NCI-H82 treated with DMSO at 0.1 percent for 48 hours (cell line): ENCODE measurements around the gene TNFAIP3.

Experiments used
- DNase-seq: peaks from one replicate; lab custom pipeline; 2025; ENCODE audit not compliant: unreplicated experiment; lab: John Stamatoyannopoulos, UW

The TNFAIP3 gene

DNA sequence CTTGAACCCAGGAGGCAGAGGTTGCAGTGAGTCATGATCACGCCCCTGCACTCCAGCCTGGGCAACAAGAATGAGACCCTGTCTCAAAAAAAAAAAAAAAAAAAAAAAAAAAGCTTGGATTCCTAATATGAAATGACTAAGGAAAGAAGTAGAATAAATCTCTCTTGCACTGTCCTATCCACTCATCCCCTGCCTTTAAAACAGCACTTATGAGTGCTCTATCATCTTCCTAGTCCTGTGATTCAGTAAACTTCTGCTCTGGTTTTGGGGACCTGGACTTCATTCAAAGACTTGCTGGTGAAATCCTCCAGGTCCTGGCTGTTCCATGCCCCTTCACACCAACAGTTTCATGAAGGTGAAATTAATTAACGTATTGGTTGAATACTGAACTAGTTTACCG, 29.6 kb downstream of the TNFAIP3 start:
- no peak for DNase-seq

DNA sequence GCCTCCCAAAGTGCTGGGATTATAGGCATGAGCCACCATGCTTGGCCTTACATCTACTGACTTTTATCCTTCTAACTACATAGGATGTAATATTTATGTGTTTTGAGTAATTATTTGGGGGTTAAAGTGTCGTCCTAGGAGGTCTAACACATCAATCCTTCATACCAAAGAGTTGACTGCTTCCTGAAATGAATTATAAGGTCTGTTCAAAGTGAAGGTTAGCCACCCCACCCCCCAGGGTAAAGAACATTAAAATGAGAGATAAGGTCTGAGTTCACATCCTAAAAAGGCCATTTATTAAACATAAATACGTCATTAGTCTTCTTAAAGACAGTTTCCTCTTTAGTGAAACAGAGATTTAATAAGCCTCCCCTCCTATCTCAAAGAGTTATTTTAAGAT, 33.8 kb downstream of the TNFAIP3 start:
- no peak for DNase-seq

DNA sequence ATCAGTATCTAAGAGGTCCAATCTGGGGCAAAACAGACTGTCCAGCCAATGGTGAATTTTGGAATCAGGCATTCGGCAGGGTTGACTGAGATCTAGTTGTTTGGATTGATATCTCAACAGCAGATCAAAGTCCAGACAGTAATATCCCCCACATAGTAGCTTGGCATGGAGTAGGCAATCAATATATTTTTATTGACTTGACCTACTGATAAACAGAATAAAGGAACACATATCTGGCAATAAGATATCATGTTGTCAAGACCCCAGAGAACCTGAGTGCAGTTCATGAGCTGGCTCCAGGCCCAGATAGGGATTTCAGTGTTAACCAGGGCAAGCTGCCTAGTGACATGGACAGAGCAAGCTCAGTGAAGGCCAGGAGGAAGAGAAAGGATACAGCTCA, 34.4 kb downstream of the TNFAIP3 start:
- DNase-seq: no peak

DNA sequence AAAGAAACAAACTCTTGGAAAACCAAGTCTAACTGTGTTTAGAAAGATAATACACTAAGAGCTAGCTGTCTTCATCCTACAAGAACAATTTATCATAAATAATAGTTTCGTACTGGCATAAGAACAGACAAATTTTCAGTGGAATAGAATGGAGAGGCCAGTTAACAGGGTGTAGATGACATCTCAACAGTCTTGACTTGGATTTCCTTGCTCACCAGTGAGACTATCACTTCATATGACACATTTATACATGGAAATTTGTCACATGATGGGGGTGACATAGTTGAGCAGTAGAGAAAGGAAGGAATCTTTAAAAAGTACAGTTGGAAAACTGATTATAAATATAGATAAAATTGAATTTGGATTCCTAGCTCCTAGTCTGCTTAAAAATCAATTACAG, 35.6 kb downstream of the TNFAIP3 start:
- DNase-seq: no peak

DNA sequence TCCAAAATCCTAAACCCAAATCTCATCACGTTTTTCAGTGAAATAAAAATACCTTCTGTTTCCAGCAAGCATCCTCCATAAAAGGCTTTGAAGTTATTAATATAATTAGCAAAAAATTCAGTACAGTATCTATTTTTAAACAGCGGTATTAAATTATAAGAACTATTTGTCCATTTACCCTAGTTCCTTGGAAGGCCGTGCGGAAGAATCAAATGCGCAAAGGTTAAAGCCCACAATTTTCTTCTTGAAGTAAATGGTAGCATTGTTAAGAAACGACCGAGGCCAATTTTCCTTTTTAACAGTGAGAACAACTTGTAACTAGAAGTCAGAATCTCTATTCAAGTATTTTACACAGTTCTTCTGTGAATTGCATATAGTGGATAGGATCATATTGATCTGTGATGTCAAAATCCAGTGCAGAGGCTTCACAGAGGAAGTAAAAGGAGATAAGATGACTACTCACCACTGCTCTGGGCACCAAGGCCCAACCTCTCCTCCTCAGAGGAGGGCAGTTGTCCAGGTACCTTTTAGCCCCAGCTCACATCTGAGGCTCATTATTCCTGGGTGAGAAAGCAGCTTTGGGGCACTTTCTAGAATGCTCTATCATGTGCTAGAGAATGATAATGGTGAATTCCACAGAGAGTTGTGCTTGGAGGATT, 36.3 kb downstream of the TNFAIP3 start:
- DNase-seq: no peak

DNA sequence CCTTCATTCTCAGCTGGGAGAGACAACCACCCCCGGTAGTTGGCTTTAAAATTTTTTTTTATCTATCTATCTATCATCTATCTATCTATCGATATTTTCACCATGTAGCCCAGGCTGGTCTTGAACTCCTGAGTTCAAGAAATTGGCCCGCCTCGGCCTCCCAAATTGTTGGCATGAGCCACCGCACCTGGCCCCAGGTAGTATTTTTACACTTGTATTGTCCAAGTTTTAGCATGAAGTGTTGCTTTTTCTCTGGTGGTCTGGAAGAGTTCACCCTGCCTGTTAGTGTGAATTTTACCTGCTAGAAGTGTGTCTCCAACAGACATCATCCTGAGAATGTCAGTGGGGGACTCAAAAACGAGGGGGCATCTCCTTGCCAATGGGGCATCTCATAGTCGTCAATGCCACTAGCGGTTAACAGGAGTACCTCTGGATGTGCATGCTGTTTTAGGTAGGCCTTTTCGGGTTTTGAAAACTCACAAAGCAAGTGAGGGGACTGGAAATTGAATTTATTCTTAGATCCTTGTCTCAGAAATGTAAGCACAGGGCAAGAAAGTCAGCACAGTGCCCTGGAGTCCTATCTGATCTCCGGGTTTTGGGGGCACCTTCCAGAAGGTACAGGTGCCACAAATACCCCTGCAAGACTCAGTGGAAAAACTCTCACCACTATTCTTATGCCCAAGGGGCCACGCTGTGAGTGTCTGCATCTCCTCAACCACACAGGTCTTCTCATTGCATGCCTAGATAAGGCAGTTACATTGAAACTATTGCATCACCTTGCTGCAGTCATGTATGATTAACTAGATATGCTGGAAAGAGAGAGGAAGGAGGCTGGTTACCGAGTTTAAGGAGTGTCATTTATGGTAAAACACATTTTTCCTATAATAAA, 37.1 kb downstream of the TNFAIP3 start:
- no peak for DNase-seq

DNA sequence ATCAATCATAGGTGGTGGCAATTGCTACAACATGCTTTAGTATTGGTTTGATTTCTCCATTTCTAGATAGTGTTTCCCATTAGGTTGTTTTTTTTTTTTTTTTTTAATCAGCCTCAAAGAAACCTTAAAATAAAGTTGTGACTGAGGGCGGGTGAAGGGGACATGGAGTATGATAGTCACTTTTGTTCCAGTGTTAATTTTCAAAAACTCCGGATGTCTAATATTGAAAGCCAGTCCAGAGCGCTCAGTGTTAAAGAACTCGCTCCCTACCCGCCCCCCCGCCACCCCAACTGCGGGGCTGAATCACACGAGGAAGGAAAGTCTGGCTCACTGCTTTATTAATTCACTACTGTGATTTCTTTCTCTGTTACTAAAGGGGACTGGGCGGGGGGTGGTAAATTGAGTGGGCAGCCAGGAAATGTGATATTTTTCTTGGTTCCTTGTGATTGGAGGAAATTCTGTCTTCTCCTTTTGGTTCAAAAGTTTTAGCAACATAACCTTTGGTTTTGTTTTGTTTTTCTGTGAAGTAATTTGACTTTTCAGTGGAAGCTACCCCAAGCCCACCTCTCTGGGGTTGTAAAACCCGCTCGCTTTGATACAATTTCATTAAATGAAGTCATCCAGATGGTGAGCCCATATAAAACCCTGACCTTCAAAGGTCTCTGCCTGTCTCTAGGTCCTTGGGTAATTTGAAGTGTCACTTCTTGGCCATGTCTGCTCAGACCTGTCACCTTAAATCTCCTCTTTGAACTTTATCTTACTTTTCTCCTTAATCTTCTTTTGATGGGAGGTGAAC, 38.0 kb downstream of the TNFAIP3 start:
- no peak for DNase-seq

DNA sequence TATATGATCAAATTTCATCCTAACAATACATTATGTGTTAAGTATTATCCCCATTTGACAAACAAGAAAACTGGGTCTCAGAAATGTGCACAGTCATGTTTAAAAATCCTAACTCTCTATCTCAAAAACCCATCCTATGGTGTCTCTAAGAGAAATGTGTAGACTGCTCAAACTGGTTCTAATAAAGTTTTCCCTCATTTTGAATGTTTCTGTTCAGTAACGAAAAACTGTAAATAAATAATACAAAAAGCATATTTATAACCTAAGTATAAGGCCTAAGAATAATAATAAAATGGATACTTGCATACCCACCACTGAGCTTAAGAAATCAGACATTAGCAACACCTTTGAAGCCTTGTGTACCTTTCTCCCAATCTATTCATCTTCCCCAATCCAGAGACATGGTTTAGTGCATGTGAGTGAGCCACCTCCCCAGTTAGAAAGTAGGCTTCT, 39.0 kb downstream of the TNFAIP3 start:
- DNase-seq: no peak

DNA sequence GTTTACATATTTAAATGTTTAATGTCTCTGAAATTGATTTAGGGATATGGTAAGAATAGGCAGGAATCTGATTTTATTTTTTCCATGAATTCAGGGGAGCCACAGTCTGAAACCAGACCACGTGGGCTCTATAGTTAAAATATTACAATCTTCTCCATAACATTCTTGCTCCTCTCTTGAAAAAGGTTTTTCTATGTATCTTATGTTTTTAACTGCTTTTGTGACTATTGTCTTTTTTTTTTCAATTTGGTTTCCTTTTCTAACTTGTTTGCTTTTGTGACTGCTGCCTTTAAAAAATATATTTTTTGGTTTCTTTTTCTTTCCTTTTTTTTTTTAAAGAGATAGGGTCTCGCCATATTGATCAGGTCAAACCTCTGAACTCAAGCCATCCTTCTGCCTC, 40.1 kb downstream of the TNFAIP3 start:
- no peak for DNase-seq

DNA sequence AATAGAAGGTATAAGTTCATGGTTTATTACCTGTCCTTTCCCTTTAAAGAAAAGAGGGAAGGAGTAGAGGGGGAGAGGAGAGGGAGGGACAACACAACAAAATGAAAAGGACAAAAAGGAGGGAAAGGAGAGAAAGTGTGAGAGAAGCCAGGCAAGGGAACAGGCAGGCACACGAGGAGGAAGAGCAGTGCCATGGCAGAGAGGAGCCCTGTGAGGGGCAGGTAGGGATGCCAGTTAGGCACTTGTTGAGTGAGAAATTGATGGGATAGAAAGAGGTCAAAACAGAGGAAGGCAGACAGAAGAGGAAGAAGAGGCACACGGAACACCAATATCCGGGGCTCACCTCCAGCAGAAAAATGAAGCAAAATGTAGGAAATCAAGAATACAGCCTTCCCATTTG, 42.5 kb downstream of the TNFAIP3 start:
- DNase-seq: no peak

DNA sequence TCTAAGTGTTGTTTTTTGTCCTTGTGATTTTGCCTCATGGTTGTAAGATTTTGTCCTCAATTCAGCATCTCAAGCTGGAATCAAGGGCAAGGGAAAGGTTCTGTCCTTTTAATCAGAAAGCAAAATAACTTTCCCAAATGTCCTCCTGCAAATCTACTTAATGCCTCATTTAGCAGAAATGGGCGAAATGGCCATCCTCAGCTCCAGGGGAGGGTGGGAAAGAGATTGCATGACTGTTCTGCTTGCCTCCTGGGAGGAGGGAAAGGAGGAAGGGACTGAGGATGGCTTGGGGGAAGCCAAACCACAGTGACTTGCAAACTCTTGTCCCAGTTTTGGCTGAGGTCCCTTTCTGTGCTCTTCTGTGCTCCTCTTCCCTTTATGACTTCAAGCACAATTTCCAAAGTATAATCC, 43.4 kb downstream of the TNFAIP3 start:
- DNase-seq: no peak

DNA sequence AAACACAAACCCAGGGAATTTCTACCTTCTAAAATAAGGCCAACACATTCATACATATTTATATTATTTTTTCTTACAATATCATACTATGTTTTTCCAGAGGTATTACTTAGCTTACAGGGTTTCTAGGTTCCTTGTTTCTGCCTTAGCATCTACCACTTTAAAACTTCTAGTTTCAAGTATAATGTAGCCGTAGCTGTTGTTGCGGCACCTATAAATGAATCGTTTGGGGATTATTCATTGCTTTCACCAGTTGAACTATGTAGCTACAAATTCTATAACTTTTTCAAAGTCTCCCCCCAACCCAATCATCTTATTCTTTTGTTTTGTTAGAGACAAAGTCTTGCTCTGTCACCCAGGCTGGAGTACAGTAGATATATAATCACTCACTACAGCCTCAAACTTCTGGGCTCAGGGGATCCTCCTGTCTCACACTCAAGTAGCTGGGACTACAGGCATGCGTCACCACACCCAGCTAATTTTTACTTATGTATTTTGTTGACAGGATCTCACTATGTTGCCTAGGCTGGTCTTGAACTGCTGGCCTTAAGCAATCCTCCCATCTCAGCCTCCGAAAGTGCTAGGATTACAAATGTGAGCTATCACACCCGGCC, 43.9 kb downstream of the TNFAIP3 start:
- DNase-seq: no peak

DNA sequence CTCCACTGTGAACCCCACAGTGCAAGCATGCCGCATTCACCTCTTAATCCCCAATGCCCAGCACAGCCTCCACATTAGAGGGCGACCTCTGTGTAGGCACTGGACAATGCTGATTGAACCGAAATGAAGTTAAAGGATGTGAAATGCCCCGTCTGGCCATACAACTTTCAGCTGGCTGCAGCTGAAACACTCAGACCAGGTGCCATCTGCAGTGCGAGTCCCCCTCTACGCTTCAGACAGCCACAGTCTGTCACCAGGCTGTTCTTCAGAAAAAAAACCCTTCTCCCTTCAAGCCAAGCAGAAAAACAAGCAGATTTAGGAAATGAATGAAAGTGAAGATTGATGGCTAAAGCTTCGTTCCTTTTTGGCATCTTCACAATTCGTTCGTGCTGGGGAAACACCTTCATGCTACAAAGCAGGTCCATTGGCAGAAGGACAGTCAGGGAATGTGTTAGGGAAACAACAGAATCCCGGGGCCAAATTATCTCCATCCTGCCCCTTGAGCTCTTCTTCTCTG, 44.7 kb downstream of the TNFAIP3 start:
- DNase-seq: no peak

DNA sequence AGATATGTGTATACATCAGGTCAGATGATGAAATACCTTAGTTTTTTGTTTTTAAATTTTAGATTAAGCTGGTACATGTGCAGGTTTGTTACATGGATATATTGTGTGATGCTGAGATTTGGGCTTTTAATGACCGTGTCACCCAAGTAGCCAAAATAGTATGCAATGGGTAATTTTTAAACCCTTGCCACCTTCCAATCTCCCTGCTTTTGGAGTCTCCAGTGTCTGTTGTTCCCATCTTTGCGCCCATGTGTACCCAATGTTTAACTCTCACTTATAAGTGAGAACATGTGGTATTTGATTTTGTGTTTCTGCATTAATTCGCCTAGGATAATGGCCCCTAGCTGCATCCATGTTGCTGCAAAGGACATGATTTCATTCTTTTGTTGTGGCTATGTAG, 45.8 kb downstream of the TNFAIP3 start:
- DNase-seq: no peak

DNA sequence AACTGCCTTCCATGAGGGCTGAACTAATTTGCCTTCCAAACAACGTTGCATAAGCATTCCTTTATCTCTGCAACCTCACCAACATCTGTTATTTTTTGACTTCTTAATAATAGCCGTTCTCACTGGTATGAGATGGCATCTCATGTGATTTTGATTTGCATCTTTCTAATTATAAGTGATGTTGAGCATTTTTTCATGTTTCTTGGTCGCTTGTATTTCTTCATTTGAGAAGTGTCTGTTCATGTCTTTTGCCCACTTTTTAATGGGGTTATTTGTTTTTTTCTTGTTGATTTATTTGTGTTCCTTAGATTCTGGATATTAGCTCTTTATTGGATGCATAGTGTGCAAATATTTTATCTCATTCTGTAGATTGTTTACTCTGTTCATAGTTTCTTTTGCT, 46.4 kb downstream of the TNFAIP3 start:
- no peak for DNase-seq

DNA sequence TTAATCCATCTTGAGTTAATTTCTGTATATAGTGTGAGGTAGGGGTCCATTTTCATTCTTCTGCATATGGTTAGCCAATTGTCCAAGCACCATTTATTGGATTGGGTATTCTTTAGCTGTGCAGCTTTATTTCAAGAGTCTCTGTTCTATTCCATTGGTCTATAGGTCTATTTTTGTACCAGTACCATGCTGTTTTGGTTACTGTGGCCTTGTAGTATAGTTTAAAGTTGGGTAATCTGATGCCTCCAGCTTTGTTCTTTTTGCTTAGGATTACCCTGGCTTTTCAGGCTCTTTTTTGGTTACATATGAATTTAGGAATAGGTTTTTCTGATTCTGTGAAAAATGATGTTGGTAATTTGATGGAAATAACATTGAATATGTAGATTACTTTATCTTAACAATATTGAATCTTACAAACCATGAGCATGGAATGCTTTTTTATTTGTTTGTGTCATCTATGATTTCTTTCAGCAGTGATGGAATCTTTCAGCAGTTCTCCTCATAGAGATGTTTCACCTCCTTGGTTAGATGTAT, 47.0 kb downstream of the TNFAIP3 start:
- no peak for DNase-seq

DNA sequence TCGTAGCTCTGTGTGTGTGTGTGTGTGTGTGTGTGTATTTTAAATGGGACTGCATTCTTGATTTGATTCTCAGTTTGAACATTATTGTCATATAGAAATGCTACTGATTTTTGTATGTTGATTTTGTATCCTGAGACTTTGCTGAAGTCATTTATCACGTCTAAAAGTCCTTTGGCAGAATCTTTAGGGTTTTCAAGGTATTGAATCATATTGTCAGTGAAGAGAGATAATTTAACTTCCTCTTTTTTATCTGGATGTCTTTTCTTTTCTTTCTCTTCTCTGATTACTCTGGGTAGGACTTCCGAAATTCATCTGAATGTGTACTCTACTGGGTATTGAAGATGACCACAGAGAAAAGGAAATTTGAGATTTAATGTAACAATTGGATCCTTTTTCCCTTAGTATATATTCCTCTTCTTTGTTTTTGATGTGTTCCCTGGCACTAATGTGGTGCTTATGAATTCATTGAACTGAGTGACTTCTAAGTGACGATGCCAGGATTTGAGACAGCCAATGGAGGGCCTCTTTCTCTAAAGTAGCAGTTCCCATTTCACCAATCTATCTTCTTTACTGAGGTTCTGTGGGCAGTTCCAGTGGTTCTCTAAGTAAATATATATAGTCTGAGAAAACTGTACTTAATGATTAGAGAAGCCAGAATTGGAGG, 47.6 kb downstream of the TNFAIP3 start:
- no peak for DNase-seq

DNA sequence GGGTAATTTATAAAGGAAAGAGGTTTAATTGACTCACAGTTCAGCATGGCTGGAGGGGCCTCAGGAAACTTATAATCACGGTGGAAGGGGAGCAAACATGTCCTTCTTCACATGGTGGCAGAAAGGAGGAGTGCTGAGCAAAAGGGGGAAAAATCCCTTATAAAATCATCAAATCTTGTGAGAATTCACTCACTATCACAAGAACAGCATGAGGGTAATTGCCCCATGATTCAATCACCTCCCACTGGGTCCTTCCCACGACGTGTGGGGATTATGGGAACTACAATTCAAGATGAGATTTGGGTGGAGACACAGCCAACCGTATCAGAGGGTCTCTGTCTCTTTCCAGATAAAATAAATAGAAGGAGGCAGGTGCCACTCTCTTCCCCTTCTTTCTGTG, 48.7 kb downstream of the TNFAIP3 start:
- DNase-seq: no peak

DNA sequence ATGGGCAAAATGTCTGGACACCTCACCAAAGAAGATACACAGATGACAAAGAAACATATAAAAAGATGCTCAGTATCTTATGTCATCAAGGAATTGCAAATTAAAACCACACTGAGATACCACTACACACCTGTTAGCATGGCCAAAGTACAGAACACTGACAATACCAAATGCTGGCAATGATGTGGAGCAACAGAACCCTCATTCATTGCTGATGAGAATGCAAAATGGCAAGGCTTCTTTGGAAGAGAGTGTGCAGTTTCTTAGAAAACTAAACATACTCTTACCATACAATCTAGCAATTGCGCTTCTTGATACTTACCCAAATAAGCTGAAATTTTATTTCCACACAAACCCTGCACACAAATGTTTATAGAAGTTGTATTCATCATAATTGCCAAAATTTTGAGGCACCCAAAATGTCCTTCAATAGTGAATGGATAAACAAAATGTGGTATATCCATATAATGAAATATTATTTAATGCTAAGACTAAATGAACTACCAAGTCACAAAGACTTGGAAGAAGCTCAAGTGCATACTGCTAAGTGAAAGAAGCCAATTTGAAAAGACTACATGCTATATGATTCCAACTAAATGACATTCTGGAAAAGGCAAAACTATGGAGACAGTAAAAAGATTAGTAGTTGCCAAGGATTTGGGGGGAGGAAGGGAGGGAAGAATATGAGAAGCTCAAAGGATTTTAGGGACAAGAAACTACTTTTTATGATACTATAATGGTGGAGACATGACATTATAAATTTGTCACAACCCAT, 50.7 kb downstream of the TNFAIP3 start:
- DNase-seq: no peak

DNA sequence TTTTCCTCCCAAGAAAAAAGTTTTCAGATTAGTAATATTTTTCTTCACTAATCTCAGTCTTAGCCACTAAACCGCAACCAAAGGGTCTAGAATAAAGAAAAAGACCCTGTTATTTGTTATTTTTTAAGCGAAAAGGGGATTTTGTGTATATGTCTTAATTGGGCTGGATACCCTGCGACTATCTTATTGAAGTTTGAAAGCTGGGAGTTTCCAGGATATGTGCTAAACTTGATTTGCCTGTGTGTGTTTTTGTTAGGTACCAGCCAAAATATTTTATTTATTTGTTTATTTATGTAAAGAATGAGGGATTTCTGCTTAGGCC, 52.4 kb downstream of the TNFAIP3 start:
- DNase-seq: no peak
